Skin epidermis (tissue), 12 donors: ENCODE results near the gene PFN1.

Source experiments
- H3K27ac ChIP-seq, 21 experiments: fragments of 200-600 bp; sonication (generic) in 11 of 21; one replicate each; pipeline ENCODE4 v1.5.0; 2020; ENCODE audit warnings: mild to moderate bottlenecking in 3 of 21, inconsistent platforms in 2 of 21, moderate library complexity in 2 of 21
- H3K4me3 ChIP-seq, 7 experiments: fragments of 200-600 bp; sonication (generic) in 2 of 7; one replicate each; pipeline ENCODE4 v1.5.0; 2020; ENCODE audit warnings: inconsistent platforms in 2 of 7, mild to moderate bottlenecking in 2 of 7, moderate library complexity in 1 of 7

Gene PFN1

GRCh38 chr17:4901648-4902344 is 46.5 kb downstream of the PFN1 start:
- H3K4me3 ChIP-seq, result peak overlapping the region in 4 of 7 experiments; percentile 18 to 58 (median 48)
- peak overlapping the region in 16 of 21 experiments; percentile 3 to 77 (median 54) for H3K27ac ChIP-seq

GRCh38 chr17:4901108-4901647 is 47.2 kb downstream of the PFN1 start:
- Histone ChIP-seq H3K27ac (peak overlapping the region in 10 of 21 experiments; percentile 10 to 77 (median 40)), H3K4me3 (peak overlapping the region; percentile 32 to 58 (median 42))

- Histone ChIP-seq H3K27ac (peak overlapping the region in 13 of 21 experiments; percentile 45 to 80 (median 70)), H3K4me3 (peak overlapping the region; percentile 32 to 58 (median 42))
Measured at GRCh38 chr17:4900231-4901107, 47.9 kb downstream of the PFN1 start.

GRCh38 chr17:4899341-4900230 is 48.7 kb downstream of the PFN1 start, which contains the start of gene C17orf107:
Gene C17orf107, plus strand, starts transcription at chr17:4899536. Its CDS starts 227 bp downstream, at chr17:4899763.
- Histone ChIP-seq H3K27ac (peak within 1 kb of the TSS in 19 of 21 experiments; percentile 1 to 80 (median 68)), H3K4me3 (peak within 1 kb of the TSS; percentile 32 to 58 (median 42))

GRCh38 chr17:4898927-4899326 is 49.4 kb downstream of the PFN1 start:
- Histone ChIP-seq H3K4me3 (peak overlapping the region; percentile 32 to 58 (median 42)), H3K27ac (peak overlapping the region in 19 of 21 experiments; percentile 1 to 80 (median 68))

GRCh38 chr17:4898351-4898750 is 50.0 kb downstream of the PFN1 start:
- peak overlapping the region in 8 of 21 experiments; percentile 6 to 80 (median 64) for H3K27ac ChIP-seq

GRCh38 chr17:4897785-4898184 is 50.5 kb downstream of the PFN1 start:
- H3K27ac ChIP-seq, result peak overlapping the region in 2 of 21 experiments; percentile 44 to 73
- H3K4me3 ChIP-seq, result no peak overlapping the region

More at GRCh38 chr17:4898351-4898750, 50.0 kb downstream of the PFN1 start:
- peak overlapping the region in 3 of 7 experiments; percentile 42 to 58 (median 53) for H3K4me3 ChIP-seq

GRCh38 chr17:4897198-4897687 is 51.1 kb downstream of the PFN1 start:
- H3K4me3 ChIP-seq, result no peak overlapping the region
- no peak overlapping the region for H3K27ac ChIP-seq

GRCh38 chr17:4896332-4897197 is 51.8 kb downstream of the PFN1 start:
- Histone ChIP-seq H3K27ac (no peak overlapping the region), H3K4me3 (no peak overlapping the region)

- no peak overlapping the region for H3K4me3 ChIP-seq
Measured at GRCh38 chr17:4895657-4896331, 52.5 kb downstream of the PFN1 start.

More at GRCh38 chr17:4895657-4896331, 52.5 kb downstream of the PFN1 start:
- H3K27ac ChIP-seq, result no peak overlapping the region
